Measurements from ENCODE around the gene UMPS. TPM values are rescaled to one million over a fixed set of nuclear protein-coding genes. Genes with fewer than 3 reads are reported as not detected.
A peak's percentile ranks its signal among the peaks of the same experiment; 100 is the strongest.
"Not testable (repeated sequence)": the region's sequence is repeated elsewhere in the genome, so short reads cannot be mapped to it uniquely, and the experiment has no call there.

UMPS gene
- total and polyA plus RNA-seq, 2 donors: 15.0 to 32.6 TPM

- no peak overlapping the region for H3K4me3 ChIP-seq (ENCODE audit: low read depth, low read length)
- 90% methylated on average over 6 of the region's 6 CpGs for WGBS
- H3K4me1 ChIP-seq (ENCODE audit: insufficient read depth): no peaks in the 10 kb centered on the region
- no peak for DNase-seq (ENCODE audit: extremely low spot score)
- H3K36me3 ChIP-seq (ENCODE audit: insufficient read depth): peaks cover 10% of the 10 kb centered on the region
- H3K27ac ChIP-seq (ENCODE audit: low read depth): no peak overlapping the region
These were observed 10.8 kb downstream of the UMPS start for GRCh38 chr3:124741027-124741426.

DNA sequence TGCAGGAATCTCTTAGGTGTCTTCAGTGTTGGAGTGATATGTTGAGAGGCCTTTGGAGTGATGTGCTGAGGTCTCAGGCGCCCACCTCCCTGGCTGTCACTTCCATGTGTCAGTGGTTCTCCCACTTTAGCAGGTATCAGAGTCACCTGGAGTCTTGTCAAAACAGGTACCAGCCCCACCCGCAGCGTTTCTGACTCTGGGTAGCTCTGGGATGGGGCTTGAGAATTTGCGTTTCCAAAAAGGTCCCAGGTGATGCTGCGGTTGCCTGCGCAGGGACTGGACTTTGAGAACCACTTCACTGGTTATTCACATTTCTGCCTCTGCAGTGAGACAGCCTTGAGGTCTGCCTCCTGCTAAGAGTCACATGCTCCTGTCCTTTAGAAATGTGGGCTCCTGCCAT lies 15.5 kb downstream of the UMPS start:
- peaks cover 7% of the 10 kb centered on the region for H3K36me3 ChIP-seq (ENCODE audit: insufficient read depth)
- H3K27ac ChIP-seq (ENCODE audit: low read depth): no peak overlapping the region
- 96% methylated on average over 6 of the region's 6 CpGs for WGBS
- no peak for DNase-seq (ENCODE audit: extremely low spot score)
- H3K4me1 ChIP-seq (ENCODE audit: insufficient read depth): no peaks in the 10 kb centered on the region
- H3K4me3 ChIP-seq (ENCODE audit: low read depth, low read length): no peak overlapping the region

DNA sequence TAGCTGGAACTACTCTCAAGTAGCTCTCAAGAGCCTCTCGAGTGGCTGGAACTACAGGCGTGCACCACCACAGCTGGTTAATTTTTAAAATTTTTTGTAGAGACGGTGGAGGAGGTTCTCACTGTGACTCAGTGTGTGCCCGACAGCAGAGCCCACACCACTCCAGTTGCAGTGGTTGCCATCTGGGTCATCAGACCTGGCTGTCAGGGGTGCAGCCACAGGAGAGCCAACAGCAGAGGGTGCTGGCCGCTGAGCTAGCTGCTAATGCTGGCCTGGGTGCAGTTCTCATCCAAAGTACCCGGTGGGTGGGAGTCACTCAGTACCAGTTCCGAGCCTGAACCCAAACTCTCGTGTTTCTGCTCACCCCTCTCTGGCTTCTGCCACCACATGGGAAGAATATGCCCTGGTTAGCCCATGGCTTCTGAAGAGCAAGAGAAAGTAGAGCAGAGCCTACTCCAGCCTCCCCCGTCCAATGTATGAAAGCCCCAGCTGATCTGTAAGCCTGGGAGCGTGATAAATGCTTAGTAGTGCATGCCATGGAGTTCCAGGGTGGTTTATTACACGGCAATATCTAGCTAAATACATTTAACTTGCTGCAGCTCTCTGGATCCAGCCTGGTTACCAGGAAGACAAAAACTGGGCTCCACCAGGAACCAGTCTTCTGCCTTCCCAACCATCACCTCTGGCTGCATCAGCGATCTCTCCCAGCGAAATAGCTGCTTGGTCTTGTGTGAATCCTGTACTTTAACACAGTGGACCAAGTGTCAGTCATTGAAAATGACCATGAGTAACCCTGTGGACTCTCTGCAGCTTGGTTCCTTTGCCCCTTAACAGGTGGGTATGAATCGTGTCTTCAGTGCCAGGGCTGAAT lies 17.1 kb downstream of the UMPS start:
- Histone ChIP-seq H3K36me3 (ENCODE audit: insufficient read depth) (peaks cover 5% of the 10 kb centered on the region), H3K4me3 (ENCODE audit: low read depth, low read length) (no peak overlapping the region), H3K27ac (ENCODE audit: low read depth) (no peak overlapping the region), H3K4me1 (ENCODE audit: insufficient read depth) (no peaks in the 10 kb centered on the region)
- DNase-seq (ENCODE audit: extremely low spot score): no peak
- WGBS: 89% methylated on average over 14 of the region's 14 CpGs

- WGBS: 83% methylated on average over 8 of the region's 8 CpGs
- Histone ChIP-seq H3K4me3 (ENCODE audit: low read depth, low read length) (no peak overlapping the region), H3K36me3 (ENCODE audit: insufficient read depth) (peaks cover 5% of the 10 kb centered on the region), H3K27ac (ENCODE audit: low read depth) (no peak overlapping the region), H3K4me1 (ENCODE audit: insufficient read depth) (no peaks in the 10 kb centered on the region)
- DNase-seq (ENCODE audit: extremely low spot score): no peak
These were observed 18.4 kb downstream of the UMPS start for GRCh38 chr3:124748560-124749198.

GRCh38 chr3:124749877-124750276 lies 19.6 kb downstream of the UMPS start:
- not testable (repeated sequence) for H3K36me3 ChIP-seq (ENCODE audit: insufficient read depth); H3K4me3 ChIP-seq (ENCODE audit: low read depth, low read length)
- WGBS: 88% methylated on average over 16 of the region's 27 CpGs

DNA sequence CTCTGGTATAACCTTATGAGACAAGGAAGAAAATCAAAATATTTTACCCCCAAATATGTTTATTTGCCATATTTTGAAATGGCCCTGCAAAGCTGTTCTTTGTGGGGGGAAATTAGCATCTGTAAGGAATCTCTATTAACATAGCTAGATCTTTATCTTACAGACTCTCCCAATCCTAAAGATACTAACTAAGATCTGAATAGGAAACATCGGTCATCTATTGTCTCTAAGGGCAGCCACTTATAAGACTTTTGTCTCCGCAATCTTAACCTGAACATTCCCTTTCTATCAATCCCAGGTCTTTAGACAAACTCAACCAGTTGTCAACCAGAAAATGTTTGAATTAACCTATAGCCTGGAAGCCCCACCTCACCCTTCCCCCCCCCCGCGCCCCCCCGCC lies 21.2 kb downstream of the UMPS start:
- WGBS: 73% methylated on average over 5 of the region's 5 CpGs
- DNase-seq (ENCODE audit: extremely low spot score): no peak

More at GRCh38 chr3:124749877-124750276, 19.6 kb downstream of the UMPS start:
- not testable (repeated sequence) for H3K4me1 ChIP-seq (ENCODE audit: insufficient read depth); DNase-seq (ENCODE audit: extremely low spot score); H3K27ac ChIP-seq (ENCODE audit: low read depth)

GRCh38 chr3:124752051-124752450 lies 21.8 kb downstream of the UMPS start:
- Histone ChIP-seq H3K4me1 (ENCODE audit: insufficient read depth) (no peaks in the 10 kb centered on the region), H3K36me3 (ENCODE audit: insufficient read depth) (no peaks in the 10 kb centered on the region), H3K27ac (ENCODE audit: low read depth) (no peak overlapping the region), H3K4me3 (ENCODE audit: low read depth, low read length) (no peak overlapping the region)
- WGBS: 81% methylated on average over 3 of the region's 3 CpGs
- DNase-seq (ENCODE audit: extremely low spot score): no peak

More for the DNA sequence above, 21.2 kb downstream of the UMPS start:
- H3K36me3 ChIP-seq (ENCODE audit: insufficient read depth): no peaks in the 10 kb centered on the region
- no peak overlapping the region for H3K27ac ChIP-seq (ENCODE audit: low read depth)
- no peaks in the 10 kb centered on the region for H3K4me1 ChIP-seq (ENCODE audit: insufficient read depth)
- H3K4me3 ChIP-seq (ENCODE audit: low read depth, low read length): no peak overlapping the region

DNA sequence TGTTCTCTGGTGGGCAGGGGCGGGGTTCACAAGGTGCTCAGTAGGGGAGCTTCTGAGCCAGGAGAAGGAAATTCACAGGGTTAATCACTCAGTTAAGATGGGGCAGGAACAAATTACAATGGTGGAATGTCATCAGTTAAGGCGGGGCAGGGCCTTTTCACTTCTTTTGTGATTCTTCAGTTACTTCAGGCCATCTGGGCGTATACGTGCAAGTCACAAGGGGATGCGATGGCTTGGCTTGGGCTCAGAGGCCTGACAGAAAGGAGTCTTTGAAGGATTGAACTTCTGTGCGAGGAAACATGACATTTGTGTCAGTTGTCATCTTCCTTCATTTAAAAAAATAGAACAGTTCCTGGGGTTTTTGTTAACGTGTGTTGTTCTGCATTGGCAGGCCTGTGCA lies 27.7 kb downstream of the UMPS start:
- H3K4me1 ChIP-seq (ENCODE audit: insufficient read depth); DNase-seq (ENCODE audit: extremely low spot score); H3K4me3 ChIP-seq (ENCODE audit: low read depth, low read length); H3K36me3 ChIP-seq (ENCODE audit: insufficient read depth); H3K27ac ChIP-seq (ENCODE audit: low read depth): not testable (repeated sequence)
- 87% methylated on average over 7 of the region's 7 CpGs for WGBS

- H3K27ac ChIP-seq (ENCODE audit: low read depth): no peak overlapping the region
These were observed 28.8 kb downstream of the UMPS start for GRCh38 chr3:124758851-124759635.

DNA sequence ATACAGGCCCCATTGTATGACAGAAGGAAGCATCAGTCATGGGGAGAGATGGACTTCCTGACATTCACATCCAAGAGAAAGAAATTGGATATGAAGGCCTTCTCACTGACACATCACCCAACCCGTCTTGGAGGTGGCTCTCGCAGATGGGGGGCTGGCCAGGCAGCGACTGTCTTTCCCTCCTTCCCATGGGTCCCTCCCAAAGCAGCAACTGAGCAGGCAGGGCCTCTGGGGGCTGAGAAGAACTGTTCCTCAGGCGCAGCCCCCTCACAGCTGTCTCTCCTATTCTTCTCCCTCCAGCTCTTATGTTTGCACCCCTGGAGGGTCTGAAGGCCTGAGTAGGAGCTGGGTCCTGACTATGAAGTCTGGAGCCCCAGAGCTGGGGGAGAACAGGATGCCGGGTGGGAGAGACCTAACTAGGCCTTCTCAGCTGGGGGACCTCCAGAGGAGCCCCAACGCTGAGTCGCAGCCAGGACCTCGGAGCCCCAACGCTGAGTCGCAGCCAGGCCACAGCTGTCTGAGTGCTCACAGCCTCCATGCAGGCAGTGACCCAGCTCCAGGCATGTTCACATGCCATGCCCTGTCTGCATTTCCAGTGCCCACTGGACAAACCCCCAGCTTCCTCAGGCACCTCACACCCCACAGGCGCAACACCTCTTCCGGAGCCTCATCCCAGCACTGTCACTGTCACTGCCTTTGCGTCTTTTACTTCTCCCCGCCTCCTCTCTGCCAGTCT lies 29.6 kb downstream of the UMPS start:
- H3K4me3 ChIP-seq (ENCODE audit: low read depth, low read length): no peak overlapping the region
- H3K36me3 ChIP-seq (ENCODE audit: insufficient read depth): no peaks in the 10 kb centered on the region
- DNase-seq (ENCODE audit: extremely low spot score): no peak
- no peaks in the 10 kb centered on the region for H3K4me1 ChIP-seq (ENCODE audit: insufficient read depth)
- 84% methylated on average over 14 of the region's 14 CpGs for WGBS
- H3K27ac ChIP-seq (ENCODE audit: low read depth): no peak overlapping the region

More at GRCh38 chr3:124758851-124759635, 28.8 kb downstream of the UMPS start:
- no peaks in the 10 kb centered on the region for H3K36me3 ChIP-seq (ENCODE audit: insufficient read depth)
- no peaks in the 10 kb centered on the region for H3K4me1 ChIP-seq (ENCODE audit: insufficient read depth)
- no peak for DNase-seq (ENCODE audit: extremely low spot score)
- WGBS: 69% methylated on average over 5 of the region's 5 CpGs
- no peak overlapping the region for H3K4me3 ChIP-seq (ENCODE audit: low read depth, low read length)

DNA sequence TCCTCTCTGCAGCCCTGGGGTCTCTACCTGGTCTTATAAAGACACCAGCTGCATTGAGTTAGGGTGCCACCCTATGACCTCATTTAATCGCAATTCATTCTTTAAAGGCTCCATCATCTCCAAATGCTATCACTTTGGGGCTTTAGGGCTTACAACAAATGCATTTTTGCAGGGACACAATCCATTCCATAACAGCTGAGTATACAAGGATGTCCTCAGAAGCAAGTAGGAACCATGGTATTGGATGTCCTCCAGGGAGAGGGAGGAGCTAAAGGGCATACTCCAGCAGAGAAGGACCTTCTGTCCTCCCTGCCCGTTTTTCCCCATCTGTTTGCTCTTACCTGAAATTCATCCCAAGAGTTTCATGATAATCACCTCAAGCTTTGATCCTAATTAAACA lies 30.3 kb downstream of the UMPS start:
- H3K4me3 ChIP-seq (ENCODE audit: low read depth, low read length): no peak overlapping the region
- no peaks in the 10 kb centered on the region for H3K36me3 ChIP-seq (ENCODE audit: insufficient read depth)
- no peak overlapping the region for H3K27ac ChIP-seq (ENCODE audit: low read depth)
- DNase-seq (ENCODE audit: extremely low spot score): no peak
- no peaks in the 10 kb centered on the region for H3K4me1 ChIP-seq (ENCODE audit: insufficient read depth)
- 41% methylated on average over 2 of the region's 2 CpGs for WGBS

GRCh38 chr3:124761250-124761796 lies 31.1 kb downstream of the UMPS start:
- H3K27ac ChIP-seq (ENCODE audit: low read depth): no peak overlapping the region
- peak; percentile 64 for DNase-seq (ENCODE audit: extremely low spot score)
- WGBS: 8% methylated on average over 15 of the region's 15 CpGs
- H3K4me1 ChIP-seq (ENCODE audit: insufficient read depth): no peaks in the 10 kb centered on the region
- no peaks in the 10 kb centered on the region for H3K36me3 ChIP-seq (ENCODE audit: insufficient read depth)
- no peak overlapping the region for H3K4me3 ChIP-seq (ENCODE audit: low read depth, low read length)

Measured in urinary bladder (tissue), 4 donors.